Gastrocnemius medialis (tissue), 4 donors: ENCODE results near the gene GABARAP.

Experiments
- CTCF ChIP-seq, 5 experiments: fragments of 450-650 bp in 3 of 5; fragments of 200-600 bp in 2 of 5; sonication (generic) in 2 of 5; IDR thresholded peaks in 4 of 5; conservative IDR thresholded peaks in 1 of 5; 1 replicate in 4 of 5; 2 replicates in 1 of 5; pipeline ENCODE4 v1.5.1; 2016 to 2019; ENCODE audit warnings: antibody characterized with exemption in 5 of 5, mild to moderate bottlenecking in 3 of 5, moderate library complexity in 3 of 5
- POLR2A ChIP-seq, 2 donors: fragments of 450-650 bp; IDR thresholded peaks; one replicate each; pipeline ENCODE4 v1.6.1; 2017; ENCODE audit warnings: antibody characterized with exemption in 2 of 2, mild to moderate bottlenecking in 2 of 2, moderate library complexity in 2 of 2

DNA sequence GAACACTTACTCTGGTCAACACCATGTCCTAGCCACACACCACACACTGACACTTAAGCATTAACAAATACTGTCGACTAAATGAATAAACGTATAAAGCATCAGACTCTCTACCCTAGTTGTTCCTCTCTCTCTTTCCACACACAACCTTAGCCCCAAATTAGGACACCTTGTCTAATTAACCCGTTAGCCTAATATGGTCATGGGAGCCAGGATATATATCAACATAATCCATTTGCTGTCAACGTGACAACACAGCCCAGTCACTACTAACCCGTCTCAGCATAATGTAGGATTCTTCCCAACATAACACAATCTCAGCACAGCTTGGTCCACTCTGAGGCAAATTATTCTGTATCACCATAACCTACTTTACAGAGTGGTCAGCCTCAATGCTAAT is 10.1 kb downstream of the GABARAP start:
- no peak for TF ChIP-seq CTCF (IDR thresholded peaks at IDR 0.05 in 4 of 5, conservative IDR thresholded peaks at IDR 0.05 in 1 of 5)
- TF ChIP-seq POLR2A (IDR thresholded peaks at IDR 0.05): no peak
